SK-N-SH (cell line): ENCODE data around the gene COL23A1. TPM values are rescaled to one million over a fixed set of nuclear protein-coding genes. Genes with fewer than 3 reads are reported as not detected.

Experiments
- CTCF ChIA-PET: fragments of 300-600, 350-600 bp; formaldehyde crosslinking; extraction: SDS; loops from one replicate; lab custom pipeline; 2021; lab: Yijun Ruan, JAX
- POLR2A ChIA-PET: fragments of 350-600 bp; sonication (Branson Sonifier 250); formaldehyde crosslinking; extraction: SDS; loops from one replicate; lab custom pipeline; 2020; ENCODE audit warnings: antibody characterized with exemption, inconsistent platforms; lab: Yijun Ruan, JAX
- DNase-seq: peaks from one replicate; pipeline ENCODE4 v3.0.0; 2012
- H2AFZ ChIP-seq: fragments of 200-600 bp; sonication (generic); 2 replicates; pipeline ENCODE4 v1.8.1; 2016; ENCODE audit warnings: antibody characterized with exemption, mild to moderate bottlenecking, low read depth
- H3F3A ChIP-seq: fragments of 200-600 bp; sonication (generic); replicated peaks from 2 replicates; pipeline ENCODE3; 2016; ENCODE audit warnings: antibody characterized with exemption, mild to moderate bottlenecking; ENCODE audit not compliant: insufficient read depth
- H3K27ac ChIP-seq, 2 experiments: fragments of 200-500 bp in 1 of 2; fragments of 200-600 bp in 1 of 2; sonication (Bioruptor generic) in 1 of 2; sonication (generic), shearing (Covaris generic) in 1 of 2; 2 replicates each; pipeline versions ENCODE4 v1.5.1 to v1.6.1; 2014 to 2016; ENCODE audit warnings: low read depth in 2 of 2, inconsistent platforms in 1 of 2, low read length in 1 of 2, mild to moderate bottlenecking in 1 of 2, mixed read lengths in 1 of 2
- H3K27me3 ChIP-seq: fragments of 200-600 bp; sonication (generic), shearing (Covaris generic); 2 replicates; pipeline ENCODE4 v1.6.1; 2016; ENCODE audit warnings: mixed run types; ENCODE audit not compliant: insufficient read depth
- H3K36me3 ChIP-seq, 2 experiments: fragments of 200-500 bp in 1 of 2; fragments of 200-600 bp in 1 of 2; sonication (Bioruptor generic) in 1 of 2; sonication (generic) in 1 of 2; replicated peaks in 1 of 2; 2 replicates each; pipeline versions ENCODE3 to v1.5.1; 2014 to 2016; ENCODE audit warnings: low read length in 1 of 2, mild to moderate bottlenecking in 1 of 2; ENCODE audit not compliant: insufficient read depth in 2 of 2, control insufficient read depth in 1 of 2
- H3K4me1 ChIP-seq, 2 experiments: fragments of 200-500 bp in 1 of 2; fragments of 200-600 bp in 1 of 2; sonication (Bioruptor generic) in 1 of 2; sonication (generic), shearing (Covaris generic) in 1 of 2; 2 replicates each; pipeline versions ENCODE4 v1.5.1 to v1.6.1; 2014 to 2016; ENCODE audit warnings: low read depth in 1 of 2, low read length in 1 of 2, mixed run types in 1 of 2; ENCODE audit not compliant: insufficient read depth in 2 of 2, control insufficient read depth in 1 of 2
- H3K4me2 ChIP-seq: fragments of 200-600 bp; sonication (generic), shearing (Covaris generic); 2 replicates; pipeline ENCODE4 v1.6.1; 2017; ENCODE audit warnings: mixed run types
- H3K4me3 ChIP-seq, 2 experiments: fragments of 200-500 bp in 1 of 2; fragments of 200-600 bp in 1 of 2; sonication (Bioruptor generic) in 1 of 2; sonication (generic), shearing (Covaris generic) in 1 of 2; 2 replicates each; pipeline versions ENCODE4 v1.5.1 to v1.8.1; 2014 to 2016; ENCODE audit warnings: low read depth in 2 of 2, inconsistent platforms in 1 of 2, low read length in 1 of 2, mild to moderate bottlenecking in 1 of 2, mixed read lengths in 1 of 2, moderate library complexity in 1 of 2
- H3K79me2 ChIP-seq: fragments of 200-600 bp; sonication (generic); 2 replicates; pipeline ENCODE4 v1.8.1; 2017; ENCODE audit warnings: mild to moderate bottlenecking; ENCODE audit not compliant: insufficient read depth
- H3K9ac ChIP-seq: fragments of 200-600 bp; sonication (generic); 2 replicates; pipeline ENCODE4 v1.6.1; 2017; ENCODE audit warnings: mixed run types
- H3K9me2 ChIP-seq: fragments of 200-600 bp; sonication (generic); 2 replicates; pipeline ENCODE4 v1.6.1; 2017; ENCODE audit warnings: mixed run types
- H3K9me3 ChIP-seq: fragments of 200-600 bp; sonication (generic); 2 replicates; pipeline ENCODE4 v1.6.1; 2017; ENCODE audit warnings: mixed run types, mild to moderate bottlenecking, moderate library complexity
- H4K20me1 ChIP-seq: fragments of 200-600 bp; sonication (generic); 2 replicates; pipeline ENCODE4 v1.6.1; 2017; ENCODE audit warnings: mild to moderate bottlenecking, mixed run types; ENCODE audit not compliant: insufficient read depth
- CHD2 ChIP-seq: fragments of 150-350 bp; IDR thresholded peaks from 2 replicates; pipeline ENCODE4 v1.6.1; 2018; ENCODE audit warnings: low read length; ENCODE audit not compliant: partially characterized antibody
- CTCF ChIP-seq: fragments of 200-600 bp; sonication (generic); IDR thresholded peaks from 2 replicates; pipeline ENCODE4 v1.6.1; 2017; ENCODE audit warnings: antibody characterized with exemption, mild to moderate bottlenecking, moderate library complexity
- ELF1 ChIP-seq: IDR thresholded peaks from 2 replicates; pipeline ENCODE4 v1.4.0; 2012
- MEF2A ChIP-seq: IDR thresholded peaks from 2 replicates; pipeline ENCODE4 v1.4.0; 2012; ENCODE audit warnings: low read depth, borderline replicate concordance
- NRF1 ChIP-seq: IDR thresholded peaks from 2 replicates; pipeline ENCODE4 v1.6.1; 2012; ENCODE audit warnings: low read depth, mild to moderate bottlenecking, low read length
- RCOR1 ChIP-seq: fragments of 150-350 bp; IDR thresholded peaks from 2 replicates; pipeline ENCODE4 v1.6.1; 2017; ENCODE audit warnings: antibody characterized with exemption, low read length
- RFX5 ChIP-seq: IDR thresholded peaks from 2 replicates; pipeline ENCODE4 v1.6.1; 2012; ENCODE audit warnings: mild to moderate bottlenecking, improper control_type of control experiment, low read length
- RXRA ChIP-seq: IDR thresholded peaks from 2 replicates; pipeline ENCODE4 v1.4.0; 2012; ENCODE audit warnings: low read depth, mild to moderate bottlenecking, borderline replicate concordance
- SIN3A ChIP-seq: IDR thresholded peaks from 2 replicates; pipeline ENCODE4 v1.6.1; 2012; ENCODE audit warnings: low read depth, mild to moderate bottlenecking, low read length, moderate library complexity, borderline replicate concordance
- SMC3 ChIP-seq: IDR thresholded peaks from 2 replicates; pipeline ENCODE4 v1.6.1; 2012; ENCODE audit warnings: low read depth, low read length, improper control_type of control experiment
- TAF1 ChIP-seq: IDR thresholded peaks from 2 replicates; pipeline ENCODE4 v1.6.1; 2012; ENCODE audit warnings: low read depth, mild to moderate bottlenecking, low read length, moderate library complexity, borderline replicate concordance
- TEAD4 ChIP-seq: IDR thresholded peaks from 2 replicates; pipeline ENCODE4 v1.4.0; 2012; ENCODE audit warnings: mild to moderate bottlenecking, borderline replicate concordance; ENCODE audit not compliant: insufficient read depth
- WGBS: methylation state at CpG from one replicate; pipeline ENCODE4 v1.1.6; 2017; ENCODE audit warnings: low lambda C conversion rate; 5-methylcytosine and 5-hydroxymethylcytosine counted together
- polyA plus RNA-seq, 3 experiments: library from polyadenylated mRNA; depleted of rRNA; stranded (reverse); fragments of >200 nt; gene quantifications; 2 replicates each; pipeline ENCODE4 v1.2.3, GENCODE V29; 2012

COL23A1 gene
- polyA plus RNA-seq, 1 of the 3 experiments (the other 2 are of a cell fraction), result 0.10 TPM

- Histone ChIP-seq H3K4me2 (no peak overlapping the region), H3K4me1 (no peaks in the 10 kb centered on the region; a peak in 1 of 4 replicates), H3K9me2 (no peaks in the 10 kb centered on the region), H2AFZ (no peak overlapping the region), H3K9ac (no peak overlapping the region), H4K20me1 (no peaks in the 10 kb centered on the region), H3K79me2 (0 out of 2 replicates have a peak, but pooled peaks cover under 1% of the 10 kb centered on the region), H3K4me3 (no peak overlapping the region), H3K27ac (no peak overlapping the region), H3K36me3 (peaks cover 6 to 11% of the 10 kb centered on the region in 2 experiments), H3K27me3 (no peaks in the 10 kb centered on the region), H3K9me3 (no peaks in the 10 kb centered on the region), H3F3A (peaks cover 15% of the 10 kb centered on the region)
- 99% methylated on average over 4 of the region's 5 CpGs for WGBS
- POLR2A ChIA-PET, result interaction anchor here (1.2 to 1.6 kb wide), 2 partner anchors 9 to 167 kb away, joined by 3 to 4 read pairs; no protein-coding TSS in a partner anchor
- TF ChIP-seq ELF1, result no peak
- TF ChIP-seq RCOR1, result no peak
- TF ChIP-seq CTCF, result no peak
- no peak for TF ChIP-seq NRF1
- no peak for TF ChIP-seq MEF2A
- no peak for DNase-seq
- CTCF ChIA-PET, result interaction anchor here (1.4 kb wide), 1 partner anchor 10 kb away, joined by 4 read pairs; no protein-coding TSS in a partner anchor
Observed at GRCh38 chr5:178221853-178222252, 368.3 kb downstream of the COL23A1 start.

- CTCF ChIA-PET, result interaction anchor here (1.4 kb wide), 1 partner anchor 10 kb away, joined by 4 read pairs; no protein-coding TSS in a partner anchor
- H3K4me2 ChIP-seq, result no peak overlapping the region
- POLR2A ChIA-PET, result interaction anchor here (1.2 to 1.6 kb wide), 2 partner anchors 9 to 168 kb away, joined by 3 to 4 read pairs; no protein-coding TSS in a partner anchor
- TF ChIP-seq RXRA (no peak), SIN3A (no peak), RCOR1 (no peak), TAF1 (no peak), SMC3 (no peak), RFX5 (no peak), TEAD4 (no peak), CTCF (no peak), CHD2 (no peak)
- no peaks in the 10 kb centered on the region for H3K9me3 ChIP-seq
- H3K27me3 ChIP-seq, result no peaks in the 10 kb centered on the region
- 82% methylated on average over 3 of the region's 3 CpGs for WGBS
- peaks cover 15% of the 10 kb centered on the region for H3F3A ChIP-seq
- H3K27ac ChIP-seq, result no peak overlapping the region
- no peak overlapping the region for H3K9ac ChIP-seq
- H2AFZ ChIP-seq, result no peak overlapping the region
- H3K36me3 ChIP-seq, result peaks cover 8 to 17% of the 10 kb centered on the region in 2 experiments
- no peaks in the 10 kb centered on the region for H3K9me2 ChIP-seq
- no peak overlapping the region for H3K4me3 ChIP-seq
- H3K4me1 ChIP-seq, result no peaks in the 10 kb centered on the region; a peak in 1 of 4 replicates
- DNase-seq, result no peak
- H4K20me1 ChIP-seq, result no peaks in the 10 kb centered on the region
- H3K79me2 ChIP-seq, result 0 out of 2 replicates have a peak, but pooled peaks cover 4% of the 10 kb centered on the region
Observed at GRCh38 chr5:178221282-178221681, 368.9 kb downstream of the COL23A1 start.
